NCI-H146 treated with DMSO at 0.1 percent for 48 hours (cell line): Measurements from ENCODE around the gene CAMTA1.

Experiments
- DNase-seq: peaks from one replicate; lab custom pipeline; 2025; ENCODE audit not compliant: unreplicated experiment; lab: John Stamatoyannopoulos, UW

CAMTA1 gene

GRCh38 chr1:7346070-7346596 is 560.9 kb downstream of the CAMTA1 start:
- no peak for DNase-seq

- DNase-seq: no peak
Observed at GRCh38 chr1:7346600-7347570, 561.6 kb downstream of the CAMTA1 start.

GRCh38 chr1:7348073-7348472 is 562.8 kb downstream of the CAMTA1 start:
- no peak for DNase-seq

- DNase-seq: no peak
Observed at GRCh38 chr1:7348580-7348979, 563.3 kb downstream of the CAMTA1 start.

- DNase-seq: no peak
Observed at GRCh38 chr1:7350804-7351203, 565.5 kb downstream of the CAMTA1 start.

- no peak for DNase-seq
Observed at GRCh38 chr1:7351649-7352048, 566.4 kb downstream of the CAMTA1 start.

- no peak for DNase-seq
Observed at GRCh38 chr1:7352364-7352763, 567.1 kb downstream of the CAMTA1 start.

GRCh38 chr1:7352974-7353373 is 567.7 kb downstream of the CAMTA1 start:
- no peak for DNase-seq

- no peak for DNase-seq
Observed at GRCh38 chr1:7355646-7356045, 570.4 kb downstream of the CAMTA1 start.

- no peak for DNase-seq
Observed at GRCh38 chr1:7356079-7356478, 570.8 kb downstream of the CAMTA1 start.

- DNase-seq: no peak
Observed at GRCh38 chr1:7358425-7358824, 573.2 kb downstream of the CAMTA1 start.

- DNase-seq: no peak
Observed at GRCh38 chr1:7360526-7360925, 575.3 kb downstream of the CAMTA1 start.

GRCh38 chr1:7362947-7363346 is 577.7 kb downstream of the CAMTA1 start:
- DNase-seq: no peak

GRCh38 chr1:7363450-7363849 is 578.2 kb downstream of the CAMTA1 start:
- no peak for DNase-seq

- DNase-seq: no peak
Observed at GRCh38 chr1:7365706-7366105, 580.5 kb downstream of the CAMTA1 start.

- no peak for DNase-seq
Observed at GRCh38 chr1:7366286-7366954, 581.2 kb downstream of the CAMTA1 start.

GRCh38 chr1:7366955-7367665 is 581.9 kb downstream of the CAMTA1 start:
- DNase-seq: peak; percentile 75

GRCh38 chr1:7369866-7370265 is 584.6 kb downstream of the CAMTA1 start:
- DNase-seq: no peak

- no peak for DNase-seq
Observed at GRCh38 chr1:7371926-7372325, 586.7 kb downstream of the CAMTA1 start.

- DNase-seq: no peak
Observed at GRCh38 chr1:7372477-7373120, 587.3 kb downstream of the CAMTA1 start.

- DNase-seq: no peak
Observed at GRCh38 chr1:7373251-7373650, 588.0 kb downstream of the CAMTA1 start.
